ENCODE data around the gene MAP3K20. TPM values are rescaled to one million over a fixed set of nuclear protein-coding genes. Genes with fewer than 3 reads are reported as not detected.

Gene MAP3K20
- total RNA-seq, 1 donor = 68.2 TPM

DNA sequence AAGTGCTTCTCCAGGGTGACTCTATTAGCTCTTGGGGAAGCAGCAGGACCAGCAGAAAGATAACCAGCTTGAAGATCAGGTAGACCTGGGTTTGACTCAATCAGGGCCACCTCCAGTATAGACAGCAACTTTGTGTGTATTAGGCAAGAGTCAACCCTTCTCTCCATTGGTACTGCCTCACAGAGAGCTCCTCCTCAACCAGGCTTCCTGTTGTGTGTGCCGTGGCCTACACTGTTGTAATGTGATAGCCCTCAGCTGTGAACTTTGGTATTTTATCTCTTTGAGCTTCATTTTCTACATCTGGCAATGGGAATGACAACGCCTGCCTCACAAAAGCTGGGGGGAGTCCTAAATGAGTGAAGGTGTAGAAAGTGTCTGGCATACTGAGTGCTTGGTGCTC is 17.0 kb upstream of the MAP3K20 start:
- TF ChIP-seq, protein P1, sequence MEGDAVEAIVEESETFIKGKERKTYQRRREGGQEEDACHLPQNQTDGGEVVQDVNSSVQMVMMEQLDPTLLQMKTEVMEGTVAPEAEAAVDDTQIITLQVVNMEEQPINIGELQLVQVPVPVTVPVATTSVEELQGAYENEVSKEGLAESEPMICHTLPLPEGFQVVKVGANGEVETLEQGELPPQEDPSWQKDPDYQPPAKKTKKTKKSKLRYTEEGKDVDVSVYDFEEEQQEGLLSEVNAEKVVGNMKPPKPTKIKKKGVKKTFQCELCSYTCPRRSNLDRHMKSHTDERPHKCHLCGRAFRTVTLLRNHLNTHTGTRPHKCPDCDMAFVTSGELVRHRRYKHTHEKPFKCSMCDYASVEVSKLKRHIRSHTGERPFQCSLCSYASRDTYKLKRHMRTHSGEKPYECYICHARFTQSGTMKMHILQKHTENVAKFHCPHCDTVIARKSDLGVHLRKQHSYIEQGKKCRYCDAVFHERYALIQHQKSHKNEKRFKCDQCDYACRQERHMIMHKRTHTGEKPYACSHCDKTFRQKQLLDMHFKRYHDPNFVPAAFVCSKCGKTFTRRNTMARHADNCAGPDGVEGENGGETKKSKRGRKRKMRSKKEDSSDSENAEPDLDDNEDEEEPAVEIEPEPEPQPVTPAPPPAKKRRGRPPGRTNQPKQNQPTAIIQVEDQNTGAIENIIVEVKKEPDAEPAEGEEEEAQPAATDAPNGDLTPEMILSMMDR (IDR thresholded peaks at IDR 0.05; ENCODE audit: insufficient read depth, low read length) = no peak
- no peak for DNase-seq (ENCODE audit: low read depth)

DNA sequence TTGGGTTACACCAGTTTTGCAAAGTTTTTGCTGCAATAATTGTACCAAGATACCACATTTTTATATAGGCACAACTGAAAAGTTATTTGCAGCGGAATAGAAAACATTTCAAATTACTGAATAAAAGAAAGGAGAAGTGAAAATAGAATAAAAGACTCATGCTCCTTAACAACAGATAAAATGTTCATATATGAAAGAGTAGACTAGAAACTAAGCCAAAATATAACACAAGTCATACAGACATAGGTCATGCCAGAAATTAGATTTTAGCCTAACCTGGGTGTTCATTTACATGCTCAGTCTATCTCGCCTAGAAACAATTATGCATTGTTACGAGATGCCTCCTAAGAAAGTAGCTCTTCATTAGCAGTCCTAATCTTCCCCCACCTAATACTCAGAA is 16.4 kb upstream of the MAP3K20 start:
- no peak overlapping the region for H3K4me3 ChIP-seq (ENCODE audit: low read depth, low read length)
- DNase-seq (ENCODE audit: low read depth) = no peak
- TF ChIP-seq, protein P1 (IDR thresholded peaks at IDR 0.05; ENCODE audit: insufficient read depth, low read length) = no peak

More for the DNA sequence above, 17.0 kb upstream of the MAP3K20 start:
- no peak overlapping the region for H3K4me3 ChIP-seq (ENCODE audit: low read depth, low read length)

DNA sequence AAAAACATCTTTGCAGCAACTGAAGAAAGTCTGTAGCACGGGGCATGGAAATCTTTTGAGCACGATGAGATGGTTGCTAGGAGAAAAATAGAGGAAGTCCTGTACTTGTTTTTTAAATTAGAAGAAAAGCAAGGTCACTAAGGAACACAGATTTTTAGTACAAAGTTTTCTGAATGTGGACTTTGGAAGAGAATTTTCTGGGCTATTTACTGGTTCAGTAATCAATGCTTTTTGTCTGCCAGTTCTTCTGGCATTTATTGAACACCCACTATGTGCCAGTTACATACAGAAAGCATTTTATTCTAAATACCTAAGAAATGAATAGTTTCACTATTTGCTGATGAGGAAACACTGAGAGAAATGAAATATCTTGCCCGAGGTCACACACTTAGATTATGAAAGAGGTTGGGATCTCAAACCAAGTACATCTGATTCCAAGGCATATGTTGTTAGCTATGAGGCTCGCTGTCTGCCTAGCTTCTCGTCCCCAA is 15.6 kb upstream of the MAP3K20 start:
- peak; percentile 71 for DNase-seq (ENCODE audit: low read depth)
- TF ChIP-seq, protein P1 (IDR thresholded peaks at IDR 0.05; ENCODE audit: insufficient read depth, low read length) = no peak
- H3K4me3 ChIP-seq (ENCODE audit: low read depth, low read length) = no peak overlapping the region

DNA sequence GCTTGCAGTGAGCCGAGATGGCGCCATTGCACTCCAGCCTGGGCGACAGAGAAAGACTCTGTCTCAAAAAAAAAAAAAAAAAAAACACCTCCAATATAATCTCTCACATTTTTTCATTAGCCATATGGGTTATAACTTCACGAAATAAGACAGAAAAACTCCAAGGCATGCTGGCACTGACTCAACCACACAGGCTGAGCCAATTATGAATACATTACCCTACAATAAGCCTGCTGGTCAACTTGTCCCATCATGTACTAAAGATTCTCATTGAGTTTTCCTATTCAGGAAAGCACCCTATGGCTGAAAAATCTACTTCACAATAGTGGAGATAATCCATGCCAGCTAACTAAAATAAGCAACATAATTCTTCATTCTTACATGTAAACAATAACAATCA is 12.8 kb upstream of the MAP3K20 start:
- TF ChIP-seq, protein P1 (IDR thresholded peaks at IDR 0.05; ENCODE audit: insufficient read depth, low read length) = no peak
- DNase-seq (ENCODE audit: low read depth) = peak; percentile 68
- H3K4me3 ChIP-seq (ENCODE audit: low read depth, low read length) = no peak overlapping the region

DNA sequence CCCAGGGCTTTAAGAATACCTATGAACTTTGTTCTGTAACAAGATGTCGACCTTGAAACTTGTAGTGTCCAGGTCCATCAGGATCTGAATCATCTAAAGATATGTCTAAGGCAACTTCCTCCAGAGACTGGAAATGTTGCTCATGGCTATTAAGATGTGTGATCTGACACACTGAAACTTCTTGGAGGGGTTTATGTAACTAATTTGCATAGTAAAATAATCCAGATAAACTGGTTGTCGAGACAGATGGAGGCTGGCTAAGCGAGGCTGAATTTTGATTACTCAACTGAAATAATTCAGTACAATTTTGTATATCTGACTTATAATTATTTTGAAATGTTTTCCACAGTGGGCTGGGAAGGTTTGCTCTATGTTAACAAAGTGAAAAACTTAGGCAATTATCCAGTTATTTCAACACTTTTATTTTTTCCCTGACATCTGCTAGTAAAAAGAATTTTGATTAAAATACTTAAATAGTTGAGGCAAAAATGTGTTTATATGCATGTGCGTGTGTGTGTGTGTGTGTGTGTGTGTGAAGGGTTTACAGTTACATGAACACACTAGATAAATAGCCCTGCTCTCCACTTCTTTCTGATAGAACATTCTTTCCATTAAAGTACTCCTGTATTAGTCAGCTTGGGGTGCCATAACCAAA is 11.4 kb upstream of the MAP3K20 start:
- H3K4me3 ChIP-seq (ENCODE audit: low read depth, low read length) = no peak overlapping the region
- TF ChIP-seq, protein P1 (IDR thresholded peaks at IDR 0.05; ENCODE audit: insufficient read depth, low read length) = no peak
- DNase-seq (ENCODE audit: low read depth) = peak; percentile 45

DNA sequence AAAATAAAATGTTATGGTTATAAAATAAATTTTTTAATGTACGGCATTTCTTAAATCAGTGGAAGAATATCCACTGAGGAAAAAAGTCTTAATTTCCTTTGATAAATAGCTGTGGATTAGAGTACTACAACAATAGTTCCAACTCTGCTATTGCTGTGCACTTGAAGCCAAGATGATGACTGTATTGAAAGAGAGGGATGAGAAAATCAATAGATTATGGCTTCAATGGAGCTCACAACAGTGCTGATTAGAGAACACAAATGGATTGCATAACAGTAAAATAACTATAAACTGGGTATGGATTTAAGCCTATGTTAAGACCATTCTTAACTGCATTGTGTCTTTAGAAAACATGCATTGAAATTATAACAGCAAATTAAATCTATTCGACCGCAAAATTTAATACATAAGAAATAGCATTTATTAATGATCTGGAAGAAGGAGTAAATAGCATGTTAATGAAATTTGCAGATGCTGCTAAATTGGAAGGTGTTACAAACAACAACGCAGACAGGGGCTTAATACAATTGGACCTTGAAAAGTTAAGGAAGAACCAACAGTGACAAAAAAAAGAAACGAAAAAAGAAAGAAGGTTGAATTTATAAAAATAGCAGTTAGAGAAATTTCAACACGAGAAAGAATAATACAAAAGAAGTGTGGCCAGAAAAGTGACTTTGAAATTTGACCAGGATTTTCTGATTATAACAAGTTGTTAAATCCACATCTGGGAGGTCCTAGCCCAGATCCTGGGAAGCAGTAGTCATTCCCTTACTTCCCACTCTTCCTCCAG is 8.6 kb upstream of the MAP3K20 start:
- TF ChIP-seq, protein P1 (IDR thresholded peaks at IDR 0.05; ENCODE audit: insufficient read depth, low read length) = no peak
- no peak overlapping the region for H3K4me3 ChIP-seq (ENCODE audit: low read depth, low read length)
- no peak for DNase-seq (ENCODE audit: low read depth)

Data from fibroblast of the aortic adventitia (primary cell).